Upper lobe of right lung (tissue), 1 donor: Measurements from ENCODE around the gene SPI1. TPM values are rescaled to one million over a fixed set of nuclear protein-coding genes. Genes with fewer than 3 reads are reported as not detected.

Experiments used
- ATAC-seq: fragments of 200-7000 bp; cut with Tn5 transposase; one replicate; pipeline ENCODE4 v1.9.1; 2020; ENCODE audit warnings: mild to moderate bottlenecking, moderate library complexity
- DNase-seq: peaks from one replicate; pipeline ENCODE4 v3.0.0-alpha.2; 2020
- H3K27ac ChIP-seq: fragments of 200-600 bp; one replicate; pipeline ENCODE4 v1.8.0; 2022
- H3K27me3 ChIP-seq: fragments of 200-600 bp; one replicate; pipeline ENCODE4 v1.8.0; 2022; ENCODE audit warnings: mild to moderate bottlenecking
- H3K36me3 ChIP-seq: fragments of 200-600 bp; one replicate; pipeline ENCODE4 v1.8.0; 2022
- H3K4me1 ChIP-seq: fragments of 200-600 bp; one replicate; pipeline ENCODE4 v1.8.0; 2022
- H3K4me3 ChIP-seq: fragments of 200-600 bp; one replicate; pipeline ENCODE4 v1.8.0; 2022; ENCODE audit warnings: mild to moderate bottlenecking
- H3K9me3 ChIP-seq: fragments of 200-600 bp; one replicate; pipeline ENCODE4 v1.8.0; 2022
- intact Hi-C: fragments of 100-400 bp; cut with DNase I; formaldehyde crosslinking; loops from one replicate; pipeline ENCODE4 v1.11.0; 2022
- total RNA-seq: library from RNA; stranded (reverse); fragmentation: NEBNext Ultra II Directional; extraction: Animal tissue kit (Norgen Biotek cat#: 25700); gene quantifications from one replicate; pipeline ENCODE4 v1.2.1, GENCODE V29; 2021
- TF ChIP-seq, protein P1 (sequence below): fragments of 200-600 bp; IDR thresholded peaks from one replicate; pipeline ENCODE4 v1.8.0; 2022; ENCODE audit warnings: antibody characterized with exemption
- donor health status: DM: no; HTN: yes; CAD: no; lungs with severe emphysema.

SPI1 gene
- total RNA-seq, 1 donor from 2014 or later: 168 TPM

GRCh38 chr11:47373876-47374719 lies 4.2 kb downstream of the SPI1 start:
- no peaks in the 10 kb centered on the region for H3K9me3 ChIP-seq
- no peaks in the 10 kb centered on the region for H3K36me3 ChIP-seq
- peaks cover 5% of the 10 kb centered on the region for H3K4me1 ChIP-seq
- TF ChIP-seq, protein P1, sequence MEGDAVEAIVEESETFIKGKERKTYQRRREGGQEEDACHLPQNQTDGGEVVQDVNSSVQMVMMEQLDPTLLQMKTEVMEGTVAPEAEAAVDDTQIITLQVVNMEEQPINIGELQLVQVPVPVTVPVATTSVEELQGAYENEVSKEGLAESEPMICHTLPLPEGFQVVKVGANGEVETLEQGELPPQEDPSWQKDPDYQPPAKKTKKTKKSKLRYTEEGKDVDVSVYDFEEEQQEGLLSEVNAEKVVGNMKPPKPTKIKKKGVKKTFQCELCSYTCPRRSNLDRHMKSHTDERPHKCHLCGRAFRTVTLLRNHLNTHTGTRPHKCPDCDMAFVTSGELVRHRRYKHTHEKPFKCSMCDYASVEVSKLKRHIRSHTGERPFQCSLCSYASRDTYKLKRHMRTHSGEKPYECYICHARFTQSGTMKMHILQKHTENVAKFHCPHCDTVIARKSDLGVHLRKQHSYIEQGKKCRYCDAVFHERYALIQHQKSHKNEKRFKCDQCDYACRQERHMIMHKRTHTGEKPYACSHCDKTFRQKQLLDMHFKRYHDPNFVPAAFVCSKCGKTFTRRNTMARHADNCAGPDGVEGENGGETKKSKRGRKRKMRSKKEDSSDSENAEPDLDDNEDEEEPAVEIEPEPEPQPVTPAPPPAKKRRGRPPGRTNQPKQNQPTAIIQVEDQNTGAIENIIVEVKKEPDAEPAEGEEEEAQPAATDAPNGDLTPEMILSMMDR: peak; percentile 97
- DNase-seq (peak; percentile 92), ATAC-seq (peak; percentile 75)
- peak overlapping the region; percentile 2 for H3K27ac ChIP-seq
- peak overlapping the region; percentile 53 for H3K4me3 ChIP-seq
- intact Hi-C loops: no loop called here
- no peaks in the 10 kb centered on the region for H3K27me3 ChIP-seq

DNA sequence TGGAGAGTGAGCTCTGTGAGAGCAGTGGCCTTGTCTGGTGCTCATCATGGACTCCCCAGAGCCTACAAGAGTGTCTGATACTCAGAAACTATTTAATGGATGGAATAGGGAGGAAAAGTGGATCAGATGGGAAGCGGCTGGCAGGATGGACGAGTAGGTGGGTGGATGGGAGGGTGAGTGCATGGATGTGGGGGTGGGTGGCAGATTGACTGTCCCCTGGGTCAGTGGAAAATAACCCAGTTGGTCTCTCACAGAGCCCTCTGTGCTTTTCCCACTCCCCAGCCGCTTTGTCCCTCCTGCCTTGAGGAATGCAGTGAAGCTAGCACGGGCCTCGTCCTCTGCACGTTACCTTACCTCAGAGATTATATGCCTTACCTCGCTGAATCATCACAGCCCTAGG lies 5.9 kb downstream of the SPI1 start:
- intact Hi-C loops: no loop called here
- no peaks in the 10 kb centered on the region for H3K36me3 ChIP-seq

DNA sequence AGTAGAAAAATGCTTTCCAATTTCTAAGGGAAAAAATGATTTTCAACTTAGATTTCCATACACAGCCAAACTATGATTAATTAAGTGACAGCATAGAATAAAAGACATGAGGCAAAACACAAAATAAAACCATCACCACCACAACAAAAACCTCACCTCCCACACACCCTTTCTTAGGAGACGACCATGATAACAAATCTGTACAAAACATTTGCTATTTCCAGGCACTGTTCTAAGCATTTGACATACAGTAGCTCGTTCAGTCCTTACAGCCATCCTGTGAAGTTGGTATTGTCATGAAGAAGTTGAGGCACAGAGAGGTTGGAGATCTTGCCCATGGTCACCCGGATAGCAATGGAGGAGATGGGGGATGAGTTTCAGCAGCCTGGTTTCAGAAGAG lies 8.7 kb downstream of the SPI1 start:
- Histone ChIP-seq H3K36me3 (no peaks in the 10 kb centered on the region), H3K9me3 (no peaks in the 10 kb centered on the region), H3K4me3 (no peak overlapping the region), H3K27me3 (no peaks in the 10 kb centered on the region), H3K4me1 (no peaks in the 10 kb centered on the region), H3K27ac (no peak overlapping the region)
- ATAC-seq: no peak
- TF ChIP-seq, protein P1: no peak
- DNase-seq: no peak
- intact Hi-C loops: no loop called here

More for the DNA sequence above, 5.9 kb downstream of the SPI1 start:
- DNase-seq (no peak), ATAC-seq (no peak)
- no peak overlapping the region for H3K27ac ChIP-seq
- no peaks in the 10 kb centered on the region for H3K27me3 ChIP-seq
- H3K4me1 ChIP-seq: no peaks in the 10 kb centered on the region
- TF ChIP-seq, protein P1: no peak
- no peak overlapping the region for H3K4me3 ChIP-seq
- no peaks in the 10 kb centered on the region for H3K9me3 ChIP-seq

DNA sequence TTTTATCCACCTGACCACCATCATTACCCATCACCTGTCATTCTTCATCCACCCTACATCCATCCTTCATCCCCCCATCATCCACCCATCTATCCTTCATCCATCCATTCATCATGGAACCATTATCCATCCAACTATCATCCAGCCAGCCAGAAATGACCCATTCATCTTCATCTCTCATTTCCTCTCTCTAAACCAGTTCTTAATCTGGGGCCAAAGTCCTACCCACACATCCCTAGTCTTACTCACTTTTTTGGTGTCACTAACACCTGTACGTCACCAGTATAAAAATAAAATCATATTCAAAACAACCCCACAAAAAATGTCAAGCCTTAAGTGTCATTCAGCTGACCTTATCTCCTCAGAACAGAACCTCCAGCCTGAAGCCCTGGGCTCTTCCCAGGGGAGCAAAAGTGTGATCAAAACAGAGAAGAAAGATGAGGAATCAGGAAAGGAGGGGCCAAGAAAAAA lies 12.3 kb downstream of the SPI1 start:
- DNase-seq (no peak), ATAC-seq (no peak)
- no peaks in the 10 kb centered on the region for H3K36me3 ChIP-seq
- TF ChIP-seq, protein P1: no peak
- peaks cover 5% of the 10 kb centered on the region for H3K4me1 ChIP-seq
- intact Hi-C loops: no loop called here
- H3K4me3 ChIP-seq: no peak overlapping the region
- no peaks in the 10 kb centered on the region for H3K27me3 ChIP-seq
- H3K27ac ChIP-seq: no peak overlapping the region
- H3K9me3 ChIP-seq: no peaks in the 10 kb centered on the region

DNA sequence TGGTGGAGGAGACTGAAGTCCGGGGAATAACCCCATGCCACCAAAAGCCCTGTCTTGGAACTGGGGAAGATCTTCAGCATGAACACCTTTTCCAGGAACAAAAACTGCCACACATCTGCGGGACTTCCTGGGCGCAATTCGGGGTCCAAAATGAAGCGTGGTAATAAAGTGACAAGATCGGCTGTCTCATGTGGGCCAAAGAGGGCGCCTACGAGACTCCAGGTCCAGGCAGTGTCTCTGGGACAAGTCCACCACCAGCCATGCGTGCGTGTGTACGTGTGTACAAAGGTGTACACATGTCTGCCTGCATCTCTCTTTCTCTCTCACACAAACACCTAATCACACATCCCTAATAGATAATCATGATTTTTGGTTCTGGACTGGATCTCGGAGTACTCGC lies 16.9 kb downstream of the SPI1 start:
- DNase-seq (no peak), ATAC-seq (no peak)
- H3K27me3 ChIP-seq: no peaks in the 10 kb centered on the region
- no peak overlapping the region for H3K27ac ChIP-seq
- H3K9me3 ChIP-seq: no peaks in the 10 kb centered on the region
- H3K36me3 ChIP-seq: no peaks in the 10 kb centered on the region
- TF ChIP-seq, protein P1: no peak
- no peak overlapping the region for H3K4me3 ChIP-seq
- peaks cover 5% of the 10 kb centered on the region for H3K4me1 ChIP-seq
- intact Hi-C loops: no loop called here
